AG09319 (cell line): ENCODE measurements around the gene IRX1.

ENCODE experiments used
- DNase-seq: peaks from one replicate; pipeline ENCODE4 v3.0.0-alpha.2; 2010; ENCODE audit warnings: low read depth; ENCODE audit errors: extremely low read depth
- CTCF ChIP-seq: IDR thresholded peaks from 2 replicates; pipeline ENCODE4 v1.5.1; 2011; ENCODE audit warnings: low read depth, mild to moderate bottlenecking, inconsistent platforms, low read length, moderate library complexity

Gene IRX1

GRCh38 chr5:3590967-3591900, 4.4 kb upstream of the IRX1 start:
- DNase-seq: no peak

GRCh38 chr5:3592298-3592697, 3.3 kb upstream of the IRX1 start:
- DNase-seq: no peak
- TF ChIP-seq CTCF: no peak

More at GRCh38 chr5:3590967-3591900, 4.4 kb upstream of the IRX1 start:
- no peak for TF ChIP-seq CTCF

- TF ChIP-seq CTCF: no peak
- DNase-seq: no peak
Measured at GRCh38 chr5:3593771-3594509, 1.7 kb upstream of the IRX1 start.

GRCh38 chr5:3594510-3595005, 1.1 kb upstream of the IRX1 start:
- no peak for DNase-seq
- TF ChIP-seq CTCF: no peak

GRCh38 chr5:3596261-3596825, 711 bp downstream of the IRX1 start:
- TF ChIP-seq CTCF: no peak
- DNase-seq: no peak

GRCh38 chr5:3596857-3597166, 1.2 kb downstream of the IRX1 start:
- DNase-seq: no peak
- TF ChIP-seq CTCF: no peak
